ENCODE results near the gene MAGI1. TPM values are rescaled to one million over a fixed set of nuclear protein-coding genes. Genes with fewer than 3 reads are reported as not detected.

The MAGI1 gene
- total and polyA plus RNA-seq, 2 donors (not counting 1 experiment from before 2014, with no cell fraction given): 0.10 to 0.22 TPM

- WGBS (ENCODE audit: insufficient coverage): 97% methylated on average over 7 of the region's 9 CpGs
- Mint-ChIP-seq H3K4me1 (peaks cover 17% of the 10 kb centered on the region), H3K4me3 (no peak overlapping the region), H3K27ac (no peak overlapping the region), H3K9me3 (ENCODE audit: insufficient read depth) (no peaks in the 10 kb centered on the region), H3K27me3 (peaks cover 59% of the 10 kb centered on the region)
- TF ChIP-seq CTCF (IDR thresholded peaks at IDR 0.05): no peak
- no peak for TF ChIP-seq EZH2 (IDR thresholded peaks at IDR 0.05; ENCODE audit: borderline replicate concordance, insufficient read depth, low read depth, low read length, poor library complexity, severe bottlenecking)
- ATAC-seq (ENCODE audit: low read depth) (no peak), DNase-seq (no peak)
- H3K36me3 ChIP-seq (replicated peaks in 1 of 2; ENCODE audit: control extremely low read depth in 1 of 2, control insufficient read depth in 1 of 2, extremely low read depth in 1 of 2, insufficient read depth in 2 of 2, low read length in 1 of 2): no peaks in the 10 kb centered on the region
- intact Hi-C loops (cut with micrococcal nuclease): no loop called here
- H3K4me1 ChIP-seq (ENCODE audit: control insufficient read depth in 2 of 2, insufficient read depth in 2 of 2, low read length in 2 of 2): peaks cover 10 to 11% of the 10 kb centered on the region in 2 donors
- H2AFZ ChIP-seq (ENCODE audit: insufficient read depth, low read depth, low read length, poor library complexity, severe bottlenecking): no peak overlapping the region
- ChIA-PET CTCF (no interaction called here), POLR2A (no interaction called here)
- no peak overlapping the region for H3K4me3 ChIP-seq (ENCODE audit: control extremely low read depth in 1 of 5, extremely low read depth in 1 of 5, insufficient read depth in 1 of 5, low read depth in 2 of 5, low read length in 4 of 5)
- peaks cover 0 to 25% (median 5%) of the 10 kb centered on the region in 4 experiments for H3K27me3 ChIP-seq (replicated peaks in 1 of 4; ENCODE audit: control extremely low read depth in 1 of 4, control insufficient read depth in 3 of 4, insufficient read depth in 4 of 4, low read length in 3 of 4)
- peaks cover 0 to 7% (median 0%) of the 10 kb centered on the region in 3 donors for H3K9me3 ChIP-seq (ENCODE audit: control extremely low read depth in 1 of 3, control insufficient read depth in 2 of 3, insufficient read depth in 1 of 3, low read length in 2 of 3)
- no peaks in the 10 kb centered on the region for H3K79me2 ChIP-seq (ENCODE audit: control insufficient read depth, insufficient read depth, low read length)
- H3K27ac ChIP-seq (ENCODE audit: low read length in 2 of 2): no peak overlapping the region
- no peaks in the 10 kb centered on the region for H4K20me1 ChIP-seq (ENCODE audit: control insufficient read depth, insufficient read depth, low read length, poor library complexity, severe bottlenecking)
- no peak overlapping the region for H3K9ac ChIP-seq (ENCODE audit: low read length)
- H3K4me2 ChIP-seq (replicated peaks; ENCODE audit: low read depth, low read length, poor library complexity, severe bottlenecking): no peak overlapping the region
Measured at GRCh38 chr3:66036586-66037148, 2.1 kb downstream of the MAGI1 start.

- Mint-ChIP-seq H3K27me3 (peaks cover 51% of the 10 kb centered on the region), H3K4me1 (peaks cover 17% of the 10 kb centered on the region), H3K27ac (no peak overlapping the region), H3K4me3 (no peak overlapping the region), H3K9me3 (ENCODE audit: insufficient read depth) (no peaks in the 10 kb centered on the region)
- Histone ChIP-seq H4K20me1 (ENCODE audit: control insufficient read depth, insufficient read depth, low read length, poor library complexity, severe bottlenecking) (no peaks in the 10 kb centered on the region), H3K27ac (ENCODE audit: low read length in 2 of 2) (no peak overlapping the region), H3K4me1 (ENCODE audit: control insufficient read depth in 2 of 2, insufficient read depth in 2 of 2, low read length in 2 of 2) (peaks cover 10 to 11% of the 10 kb centered on the region in 2 donors), H3K4me2 (replicated peaks; ENCODE audit: low read depth, low read length, poor library complexity, severe bottlenecking) (no peak overlapping the region), H3K9me3 (ENCODE audit: control extremely low read depth in 1 of 3, control insufficient read depth in 2 of 3, insufficient read depth in 1 of 3, low read length in 2 of 3) (peaks cover 0 to 7% (median 0%) of the 10 kb centered on the region in 3 donors), H3K79me2 (ENCODE audit: control insufficient read depth, insufficient read depth, low read length) (no peaks in the 10 kb centered on the region), H3K27me3 (replicated peaks in 1 of 4; ENCODE audit: control extremely low read depth in 1 of 4, control insufficient read depth in 3 of 4, insufficient read depth in 4 of 4, low read length in 3 of 4) (peaks cover 0 to 25% (median 2%) of the 10 kb centered on the region in 4 experiments), H3K9ac (ENCODE audit: low read length) (no peak overlapping the region), H3K36me3 (replicated peaks in 1 of 2; ENCODE audit: control extremely low read depth in 1 of 2, control insufficient read depth in 1 of 2, extremely low read depth in 1 of 2, insufficient read depth in 2 of 2, low read length in 1 of 2) (no peaks in the 10 kb centered on the region), H3K4me3 (ENCODE audit: control extremely low read depth in 1 of 5, extremely low read depth in 1 of 5, insufficient read depth in 1 of 5, low read depth in 2 of 5, low read length in 4 of 5) (no peak overlapping the region), H2AFZ (ENCODE audit: insufficient read depth, low read depth, low read length, poor library complexity, severe bottlenecking) (no peak overlapping the region)
- no peak for DNase-seq
- 82% methylated on average over 5 of the region's 5 CpGs for WGBS (ENCODE audit: insufficient coverage)
- ChIA-PET POLR2A (no interaction called here), CTCF (interaction anchor here (0.6 kb wide), 1 partner anchor 17 kb away, joined by 3 read pairs; no protein-coding TSS in a partner anchor)
- no peak for ATAC-seq (ENCODE audit: low read depth)
- TF ChIP-seq CTCF (IDR thresholded peaks at IDR 0.05): no peak
- TF ChIP-seq EZH2 (IDR thresholded peaks at IDR 0.05; ENCODE audit: borderline replicate concordance, insufficient read depth, low read depth, low read length, poor library complexity, severe bottlenecking): no peak
- intact Hi-C loops (cut with micrococcal nuclease): no loop called here
Measured at GRCh38 chr3:66035763-66036477, 2.8 kb downstream of the MAGI1 start.
